NCI-H146 treated with DMSO at 0.1 percent for 48 hours (cell line): ENCODE data around the gene RMI1.
"Not testable (repeated sequence)": the region's sequence is repeated elsewhere in the genome, so short reads cannot be mapped to it uniquely, and the experiment has no call there.

Experiments
- DNase-seq: peaks from one replicate; lab custom pipeline; 2025; ENCODE audit not compliant: unreplicated experiment; lab: John Stamatoyannopoulos, UW

The RMI1 gene

DNA sequence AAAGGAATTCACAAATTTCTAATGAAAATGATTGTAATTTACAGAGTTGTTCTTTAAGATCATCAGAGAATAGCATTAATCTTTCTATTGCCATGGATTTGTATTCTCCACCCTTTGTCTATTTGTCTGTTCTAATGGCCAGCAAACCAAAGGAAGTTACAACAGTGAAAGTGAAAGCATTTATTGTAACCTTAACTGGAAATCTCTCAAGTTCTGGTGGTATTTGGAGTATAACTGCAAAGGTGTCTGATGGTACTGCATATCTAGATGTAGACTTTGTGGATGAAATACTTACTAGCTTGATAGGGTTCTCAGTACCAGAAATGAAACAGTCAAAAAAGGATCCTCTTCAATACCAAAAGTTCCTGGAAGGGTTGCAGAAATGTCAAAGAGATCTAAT lies 21.7 kb downstream of the RMI1 start:
- no peak for DNase-seq

DNA sequence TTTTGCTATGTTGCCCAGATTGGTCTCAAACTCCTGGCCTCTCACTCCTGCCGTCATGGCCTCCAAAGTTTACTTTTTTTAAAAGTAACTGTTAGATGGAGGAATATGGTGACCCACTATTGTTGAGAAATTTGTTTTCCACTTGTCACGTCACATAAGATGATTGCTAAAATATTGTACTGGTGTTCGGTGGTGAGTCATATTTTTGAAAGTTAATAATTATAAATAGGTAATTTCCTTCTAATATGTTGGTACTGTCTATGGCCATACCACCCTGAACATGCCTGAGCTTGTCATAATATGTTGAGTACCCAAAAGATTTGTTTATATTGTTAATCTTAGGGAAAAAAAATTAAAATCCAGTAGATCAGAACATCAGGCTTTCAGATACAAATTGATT lies 22.6 kb downstream of the RMI1 start:
- DNase-seq, result no peak

DNA sequence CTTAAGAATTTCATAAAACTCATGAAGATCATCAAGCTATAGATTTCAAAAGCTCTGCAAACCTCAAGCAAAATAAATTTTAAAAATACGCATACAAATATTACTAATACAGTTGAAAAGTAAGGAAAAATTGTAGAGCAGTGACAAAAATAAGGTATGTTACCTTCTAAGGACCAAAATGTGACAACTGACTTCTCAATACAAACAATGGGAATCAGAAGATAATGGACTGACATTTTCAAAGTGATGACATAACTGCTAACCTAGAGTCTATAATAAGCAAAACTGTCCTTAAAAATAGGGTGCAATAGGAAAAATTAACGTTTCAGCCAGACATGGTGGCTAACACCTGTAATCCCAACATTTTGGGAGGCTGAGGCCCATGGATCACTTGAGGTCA lies 27.1 kb downstream of the RMI1 start:
- no peak for DNase-seq

DNA sequence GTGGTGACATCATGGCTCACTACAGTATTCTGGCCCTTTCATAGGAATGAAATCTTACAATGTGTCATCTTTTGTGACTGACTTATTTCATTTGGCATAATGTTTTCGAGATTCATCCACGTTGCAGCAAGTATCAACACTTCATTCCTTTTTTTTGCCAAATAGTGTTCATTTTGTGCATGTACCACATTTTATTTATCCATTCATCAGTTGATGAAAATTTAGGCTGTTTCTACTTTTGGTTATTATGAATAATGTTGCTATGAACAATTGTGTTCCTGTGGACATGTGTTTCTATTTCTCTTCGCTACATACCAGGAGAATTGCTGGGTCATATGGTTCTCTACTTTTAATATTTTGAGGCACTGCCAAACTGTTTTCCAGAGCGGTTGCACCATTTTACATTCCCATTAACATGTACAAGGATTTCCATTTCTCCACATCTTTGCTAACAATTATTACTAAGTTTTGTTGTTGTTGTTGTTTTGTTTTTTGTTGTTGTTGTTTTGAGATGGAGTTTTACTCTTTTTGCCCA lies 43.5 kb downstream of the RMI1 start:
- DNase-seq, result no peak

DNA sequence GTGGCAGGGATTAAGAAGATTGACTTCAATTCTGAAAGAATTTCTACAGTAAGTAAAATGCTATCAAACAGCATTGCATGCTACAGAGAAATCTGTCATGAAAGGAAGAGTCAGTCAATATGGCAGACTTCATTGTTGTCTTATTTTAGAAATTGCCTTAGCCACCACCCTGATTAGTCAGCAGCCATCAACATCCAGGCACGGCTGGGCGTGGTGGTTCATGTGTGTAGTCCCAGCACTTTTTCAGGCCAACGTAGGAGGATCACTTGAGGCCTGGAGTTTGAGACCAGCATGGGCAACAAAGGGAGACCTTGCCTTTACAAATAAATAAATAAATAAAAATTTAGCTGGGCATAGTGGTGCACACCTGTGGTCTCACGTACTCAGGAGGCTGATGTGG lies 46.6 kb downstream of the RMI1 start:
- no peak for DNase-seq

DNA sequence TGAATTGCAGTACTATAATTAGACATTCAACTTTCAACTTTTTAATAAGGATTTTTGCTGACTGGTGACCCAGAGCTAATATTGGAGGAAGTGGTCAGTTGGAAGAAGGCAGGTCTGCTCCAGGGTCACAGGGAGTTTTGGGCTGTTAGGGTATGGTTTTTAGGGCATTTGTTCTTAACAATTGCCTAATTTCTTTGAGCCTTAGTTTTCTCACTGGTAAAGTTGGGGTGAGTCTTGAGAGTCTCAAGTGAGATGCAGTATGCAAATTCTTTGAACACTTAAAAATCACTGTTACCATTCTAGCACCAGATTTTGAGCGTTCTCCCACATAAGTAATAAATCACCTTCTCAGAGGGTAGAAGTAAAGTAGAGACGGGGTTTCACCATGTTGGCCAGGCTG lies 50.9 kb downstream of the RMI1 start:
- DNase-seq, result no peak

DNA sequence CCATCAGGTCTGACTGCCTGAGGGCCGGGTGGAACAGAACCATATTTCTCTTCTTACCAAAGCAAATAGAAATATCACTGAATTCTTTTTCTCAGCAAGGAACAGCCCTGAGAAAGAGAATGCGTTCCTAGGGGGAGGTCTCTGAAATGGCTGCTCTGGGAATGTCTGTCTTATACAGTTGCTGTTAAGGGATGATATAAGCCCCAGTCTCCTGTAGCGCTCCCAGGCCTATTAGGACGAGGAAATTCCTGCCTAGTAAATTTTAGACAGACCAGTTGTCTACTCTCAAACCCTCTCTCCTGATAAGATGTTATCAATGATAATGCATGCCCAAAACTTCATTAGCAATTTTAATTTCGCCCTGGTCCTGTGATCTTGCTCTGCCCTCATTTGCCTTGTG lies 61.3 kb downstream of the RMI1 start:
- not testable (repeated sequence) for DNase-seq

DNA sequence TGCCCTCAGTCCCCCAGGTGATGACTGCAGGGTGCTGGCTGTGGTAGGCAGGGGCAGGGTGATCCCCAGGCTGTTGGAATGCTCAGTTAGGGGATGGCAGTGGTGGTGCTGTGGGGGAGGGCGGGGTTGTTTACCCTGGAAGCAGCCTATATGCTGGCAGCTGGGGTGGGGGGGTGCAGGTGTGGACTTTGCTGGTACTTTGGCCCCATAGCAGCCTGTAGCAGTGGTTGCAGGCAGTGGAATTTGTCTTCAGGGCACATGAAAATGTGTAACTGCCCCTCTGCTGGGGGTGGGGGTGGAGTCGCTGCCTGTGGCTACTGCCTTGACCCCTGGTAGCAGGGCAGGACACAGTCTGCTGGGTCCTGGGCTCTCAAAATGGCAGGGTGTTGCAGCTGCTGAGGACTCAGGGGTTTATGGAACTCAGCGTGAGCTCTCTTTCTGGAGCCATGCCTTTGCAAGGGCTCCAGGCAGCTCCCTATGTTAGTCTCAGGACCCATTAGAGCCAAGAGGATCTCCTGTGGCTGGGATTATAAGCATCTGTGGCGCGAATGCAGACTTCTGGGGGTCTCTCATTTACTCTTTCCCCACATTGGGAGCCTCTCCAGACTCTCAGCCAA lies 65.0 kb downstream of the RMI1 start:
- DNase-seq, result no peak
